ENCODE measurements around the gene DLGAP4. TPM values are rescaled to one million over a fixed set of nuclear protein-coding genes. Genes with fewer than 3 reads are reported as not detected.

Gene DLGAP4
- total and polyA plus RNA-seq, 9 of the 15 experiments (the other 6 are each of a cell fraction or from before 2014, with no cell fraction given), result 0.31 to 34.1 (median 4.5) TPM

- TF ChIP-seq RBM34 (IDR thresholded peaks at IDR 0.05; ENCODE audit: borderline replicate concordance, insufficient read depth, low read length), result no peak
- no peak; the same call in 1 of the 2 replicates for TF ChIP-seq SMARCE1 (IDR thresholded peaks at IDR 0.05)
- TF ChIP-seq CTCF (IDR thresholded peaks at IDR 0.05 in 2 of 3, conservative IDR thresholded peaks at IDR 0.05 in 1 of 3; ENCODE audit: insufficient read depth in 2 of 3, low read depth in 1 of 3, low read length in 3 of 3), result no peak
- TF ChIP-seq POU5F1 (IDR thresholded peaks at IDR 0.05; ENCODE audit: borderline replicate concordance, low read depth, low read length, partially characterized antibody), result no peak
- no peak for TF ChIP-seq ZNF224 (CRISPR knock-in tag; IDR thresholded peaks at IDR 0.05)
- TF ChIP-seq ZNF561 (CRISPR knock-in tag; conservative IDR thresholded peaks at IDR 0.05), result no peak
- no peak for TF ChIP-seq SIRT6 (IDR thresholded peaks at IDR 0.05; ENCODE audit: low read depth, low read length)
- TF ChIP-seq, protein P1, sequence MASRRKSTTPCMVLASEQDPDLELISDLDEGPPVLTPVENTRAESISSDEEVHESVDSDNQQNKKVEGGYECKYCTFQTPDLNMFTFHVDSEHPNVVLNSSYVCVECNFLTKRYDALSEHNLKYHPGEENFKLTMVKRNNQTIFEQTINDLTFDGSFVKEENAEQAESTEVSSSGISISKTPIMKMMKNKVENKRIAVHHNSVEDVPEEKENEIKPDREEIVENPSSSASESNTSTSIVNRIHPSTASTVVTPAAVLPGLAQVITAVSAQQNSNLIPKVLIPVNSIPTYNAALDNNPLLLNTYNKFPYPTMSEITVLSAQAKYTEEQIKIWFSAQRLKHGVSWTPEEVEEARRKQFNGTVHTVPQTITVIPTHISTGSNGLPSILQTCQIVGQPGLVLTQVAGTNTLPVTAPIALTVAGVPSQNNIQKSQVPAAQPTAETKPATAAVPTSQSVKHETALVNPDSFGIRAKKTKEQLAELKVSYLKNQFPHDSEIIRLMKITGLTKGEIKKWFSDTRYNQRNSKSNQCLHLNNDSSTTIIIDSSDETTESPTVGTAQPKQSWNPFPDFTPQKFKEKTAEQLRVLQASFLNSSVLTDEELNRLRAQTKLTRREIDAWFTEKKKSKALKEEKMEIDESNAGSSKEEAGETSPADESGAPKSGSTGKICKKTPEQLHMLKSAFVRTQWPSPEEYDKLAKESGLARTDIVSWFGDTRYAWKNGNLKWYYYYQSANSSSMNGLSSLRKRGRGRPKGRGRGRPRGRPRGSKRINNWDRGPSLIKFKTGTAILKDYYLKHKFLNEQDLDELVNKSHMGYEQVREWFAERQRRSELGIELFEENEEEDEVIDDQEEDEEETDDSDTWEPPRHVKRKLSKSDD (conservative IDR thresholded peaks at IDR 0.05; ENCODE audit: low read length), result no peak
- no peak for TF ChIP-seq XRCC3 (IDR thresholded peaks at IDR 0.05)
- no peak for TF ChIP-seq MYC (IDR thresholded peaks at IDR 0.05; ENCODE audit: low read depth, low read length)
- TF ChIP-seq MYC (CRISPR knock-in tag; IDR thresholded peaks at IDR 0.05; ENCODE audit: borderline replicate concordance, low read depth), result no peak
- no peak for TF ChIP-seq RNF2 (IDR thresholded peaks at IDR 0.05)
- peak; percentile 73 for TF ChIP-seq JUN (IDR thresholded peaks at IDR 0.05; ENCODE audit: borderline replicate concordance, low read depth, low read length)
- no peak for TF ChIP-seq JUN (CRISPR knock-in tag; IDR thresholded peaks at IDR 0.05; ENCODE audit: borderline replicate concordance)
- TF ChIP-seq FOSL1 (tag; conservative IDR thresholded peaks at IDR 0.05), result peak; percentile 81
- no peak for TF ChIP-seq POLR2G (IDR thresholded peaks at IDR 0.05; ENCODE audit: low read depth, low read length)
- no peak for TF ChIP-seq U2AF2 (optimal IDR thresholded peaks at IDR 0.05; ENCODE audit: low read depth, low read length)
- TF ChIP-seq CSDE1 (IDR thresholded peaks at IDR 0.05), result no peak
- TF ChIP-seq NUFIP1 (IDR thresholded peaks at IDR 0.05; ENCODE audit: partially characterized antibody), result no peak
- no peak for TF ChIP-seq ZSCAN32 (CRISPR knock-in tag; IDR thresholded peaks at IDR 0.05)
These were observed 263.8 kb downstream of the DLGAP4 start (continued) for GRCh38 chr20:36569847-36570429.

Data from K562 (cell line).